ENCODE results near the gene C1QTNF9B. TPM values are rescaled to one million over a fixed set of nuclear protein-coding genes. Genes with fewer than 3 reads are reported as not detected.

C1QTNF9B gene
- total and polyA plus RNA-seq, 2 of the 8 experiments (the other 6 are each of a cell fraction or from before 2014, with no cell fraction given): 0.11 TPM; not detected in 1

DNA sequence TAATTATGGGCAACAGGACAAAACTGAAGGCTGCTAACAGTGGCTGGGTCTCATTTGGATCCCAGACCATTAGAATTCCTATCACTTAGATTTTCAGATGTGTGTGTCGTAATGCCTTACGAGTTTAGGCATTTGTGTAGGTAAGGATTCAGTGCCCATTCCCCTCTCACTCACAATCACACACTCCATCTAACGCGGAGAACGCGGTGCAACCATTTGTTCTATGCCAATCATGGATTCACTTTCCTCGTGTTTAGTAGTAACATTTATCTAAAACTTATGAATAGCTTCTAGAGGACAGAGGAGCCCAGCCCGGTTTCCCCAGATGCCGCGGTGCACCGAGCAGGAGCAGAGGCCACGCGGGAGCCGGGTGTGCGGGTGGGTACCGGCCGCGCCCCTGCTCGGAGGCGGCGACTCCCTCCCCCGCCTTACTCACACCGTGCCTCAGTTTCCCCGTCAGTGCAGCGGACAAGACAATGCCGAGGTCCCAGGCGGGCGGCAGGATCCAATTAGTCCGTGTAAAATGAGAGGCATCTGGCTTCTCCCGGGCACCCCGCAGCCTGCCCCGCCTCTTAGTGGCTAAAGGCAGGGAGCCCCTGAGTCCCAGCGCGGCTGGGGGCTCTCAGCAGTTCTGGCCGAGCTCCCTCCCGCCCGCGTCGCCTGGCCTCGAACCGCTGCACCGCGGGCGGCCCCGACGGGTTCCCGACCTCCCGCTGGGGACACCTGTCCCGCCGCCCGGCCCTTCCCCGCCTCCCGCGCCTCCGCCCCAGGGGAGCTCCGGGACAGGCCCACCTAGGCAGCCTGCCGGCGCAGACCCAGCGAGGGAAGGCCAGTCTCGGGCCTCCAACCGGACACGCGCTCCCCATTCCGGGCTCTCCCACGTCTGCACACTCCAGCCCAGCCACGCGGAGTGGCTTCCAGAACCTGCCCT, 5.9 kb upstream of the C1QTNF9B start:
- H2AFZ ChIP-seq (ENCODE audit: low read length): peak overlapping the region; percentile 75
- no peak overlapping the region; the same call in 1 of the 2 replicates for H2BK5ac ChIP-seq (ENCODE audit: low read depth, low read length)
- no peaks in the 10 kb centered on the region for H3K79me1 ChIP-seq (ENCODE audit: low read depth, low read length)
- H3K14ac ChIP-seq (ENCODE audit: insufficient read length): no peak overlapping the region
- H3K27me3 ChIP-seq (replicated peaks in 1 of 4; ENCODE audit: control insufficient read depth in 3 of 4, extremely low read depth in 1 of 4, insufficient read depth in 3 of 4, low read length in 3 of 4): peaks cover 0 to 10% (median 4%) of the 10 kb centered on the region in 4 experiments; a peak in 3 of 7 replicates
- H4K20me1 ChIP-seq (replicated peaks in 1 of 2; ENCODE audit: control insufficient read depth in 1 of 2, insufficient read depth in 2 of 2, low read length in 2 of 2): no peaks in the 10 kb centered on the region
- peak overlapping the region; percentile 46 to 82 for H3K4me2 ChIP-seq (ENCODE audit: insufficient read depth in 1 of 2, low read depth in 2 of 2, low read length in 2 of 2)
- H3K56ac ChIP-seq (replicated peaks; ENCODE audit: insufficient read length, low read depth, low read length): no peak overlapping the region
- no peak overlapping the region for H4K91ac ChIP-seq (replicated peaks; ENCODE audit: insufficient read length, low read length)
- H3K23ac ChIP-seq (ENCODE audit: insufficient read length): no peak overlapping the region
- no peak overlapping the region for H2BK20ac ChIP-seq (ENCODE audit: low read length)
- no peak overlapping the region for H3K4ac ChIP-seq (replicated peaks; ENCODE audit: insufficient read length, low read depth, low read length)
- no peak for FAIRE-seq
- peaks cover 0 to 3% (median 0%) of the 10 kb centered on the region in 4 experiments; a peak in 3 of 7 replicates for H3K4me1 ChIP-seq (replicated peaks in 1 of 4; ENCODE audit: control insufficient read depth in 3 of 4, insufficient read depth in 4 of 4, low read length in 3 of 4)
- H3K18ac ChIP-seq (ENCODE audit: extremely low read depth, low read length): peak overlapping the region; percentile 36; the same call in 1 of the 2 replicates
- ChIA-PET POLR2A (ENCODE audit: partially characterized antibody) (no interaction called here), CTCF (ENCODE audit: partially characterized antibody) (interaction anchor here (0.8 to 3.9 kb wide), 4 partner anchors 13 to 20 kb away, joined by 3 to 15 read pairs (median 6); partner anchors contain the start of gene MIPEP)
- H3K23me2 ChIP-seq (ENCODE audit: low read depth, low read length): peaks cover 9% of the 10 kb centered on the region; the same call in 1 of the 2 replicates
- H4K5ac ChIP-seq (ENCODE audit: insufficient read length, low read depth, low read length): no peak overlapping the region
- H3K9ac ChIP-seq (replicated peaks in 1 of 4; ENCODE audit: extremely low read depth in 1 of 4, low read depth in 3 of 4, low read length in 3 of 4): no peak overlapping the region
- H4K8ac ChIP-seq (ENCODE audit: extremely low read depth, insufficient read depth, low read length): peak overlapping the region; percentile 20; the same call in 1 of the 2 replicates
- no peak overlapping the region for H3K27ac ChIP-seq (ENCODE audit: low read depth, low read length)
- DNase-seq (ENCODE audit: low read depth in 1 of 2, low spot score in 2 of 2): peak in 1 of 2 experiments; percentile 52
- no peaks in the 10 kb centered on the region for H3K9me3 ChIP-seq (ENCODE audit: insufficient read depth in 2 of 2, low read depth in 1 of 2, low read length in 1 of 2)
- H3K79me2 ChIP-seq (ENCODE audit: control insufficient read depth in 1 of 2, insufficient read depth in 2 of 2, low read length in 2 of 2): no peaks in the 10 kb centered on the region
- H2AK5ac ChIP-seq (ENCODE audit: low read depth, low read length): no peak overlapping the region
- peak overlapping the region; percentile 31 to 64 (median 40) for H3K4me3 ChIP-seq (ENCODE audit: extremely low read depth in 1 of 4, insufficient read depth in 2 of 4, low read depth in 3 of 4, low read length in 4 of 4)
- H2BK15ac ChIP-seq (ENCODE audit: low read length): no peak overlapping the region
- no peak overlapping the region for H2BK120ac ChIP-seq (replicated peaks; ENCODE audit: low read depth, low read length)
- no peaks in the 10 kb centered on the region for H3K36me3 ChIP-seq (ENCODE audit: control insufficient read depth in 2 of 4, insufficient read depth in 4 of 4, low read length in 3 of 4)
- no peak overlapping the region for H2BK12ac ChIP-seq (ENCODE audit: low read depth, low read length)
- WGBS, 2 experiments (ENCODE audit: extremely low coverage in 1 of 2, insufficient coverage in 1 of 2, insufficient read length in 1 of 2, insufficient replicate concordance in 2 of 2, low coverage in 1 of 2, low lambda C conversion rate in 2 of 2, missing lambda C conversion rate in 1 of 2): 29% methylated on average over 36 of the region's 67 CpGs; no CpG with 5 or more reads in 1 of the 2 experiments
- TF ChIP-seq JUND (IDR thresholded peaks at IDR 0.05; ENCODE audit: low read length) (no peak), KDM4A (IDR thresholded peaks at IDR 0.05; ENCODE audit: low read depth, low read length, severe bottlenecking) (peak; percentile 61), SRF (IDR thresholded peaks at IDR 0.05; ENCODE audit: low read depth, low read length) (no peak), POLR2A (IDR thresholded peaks at IDR 0.05; ENCODE audit: control extremely low read depth in 1 of 2, low read depth in 2 of 2, low read length in 2 of 2) (no peak), TBP (IDR thresholded peaks at IDR 0.05; ENCODE audit: low read depth, low read length) (no peak), EGR1 (IDR thresholded peaks at IDR 0.05; ENCODE audit: borderline replicate concordance, low read depth, low read length) (no peak), BACH1 (IDR thresholded peaks at IDR 0.05; ENCODE audit: low read length) (no peak), SP4 (IDR thresholded peaks at IDR 0.05; ENCODE audit: low read length) (no peak), HDAC6 (IDR thresholded peaks at IDR 0.05; ENCODE audit: low read depth, low read length) (no peak), EZH2 (IDR thresholded peaks at IDR 0.05; ENCODE audit: low read depth, low read length, severe bottlenecking) (peak; percentile 29), SIRT6 (IDR thresholded peaks at IDR 0.05; ENCODE audit: low read length) (no peak)
- TF ChIP-seq, protein P1, sequence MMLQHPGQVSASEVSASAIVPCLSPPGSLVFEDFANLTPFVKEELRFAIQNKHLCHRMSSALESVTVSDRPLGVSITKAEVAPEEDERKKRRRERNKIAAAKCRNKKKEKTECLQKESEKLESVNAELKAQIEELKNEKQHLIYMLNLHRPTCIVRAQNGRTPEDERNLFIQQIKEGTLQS (IDR thresholded peaks at IDR 0.05; ENCODE audit: insufficient read depth, low read depth, low read length): no peak
